HG03457 (cell line): ENCODE data around the gene CUL1.

Experiments
- ATAC-seq: cut with Tn5 transposase; IDR thresholded peaks from one replicate; pipeline ENCODE4 v1.9.1; 2021; ENCODE audit warnings: moderate number of reproducible peaks; ENCODE audit not compliant: unreplicated experiment

Gene CUL1

GRCh38 chr7:148803094-148803493 is 104.4 kb downstream of the CUL1 start:
- no peak for ATAC-seq

DNA sequence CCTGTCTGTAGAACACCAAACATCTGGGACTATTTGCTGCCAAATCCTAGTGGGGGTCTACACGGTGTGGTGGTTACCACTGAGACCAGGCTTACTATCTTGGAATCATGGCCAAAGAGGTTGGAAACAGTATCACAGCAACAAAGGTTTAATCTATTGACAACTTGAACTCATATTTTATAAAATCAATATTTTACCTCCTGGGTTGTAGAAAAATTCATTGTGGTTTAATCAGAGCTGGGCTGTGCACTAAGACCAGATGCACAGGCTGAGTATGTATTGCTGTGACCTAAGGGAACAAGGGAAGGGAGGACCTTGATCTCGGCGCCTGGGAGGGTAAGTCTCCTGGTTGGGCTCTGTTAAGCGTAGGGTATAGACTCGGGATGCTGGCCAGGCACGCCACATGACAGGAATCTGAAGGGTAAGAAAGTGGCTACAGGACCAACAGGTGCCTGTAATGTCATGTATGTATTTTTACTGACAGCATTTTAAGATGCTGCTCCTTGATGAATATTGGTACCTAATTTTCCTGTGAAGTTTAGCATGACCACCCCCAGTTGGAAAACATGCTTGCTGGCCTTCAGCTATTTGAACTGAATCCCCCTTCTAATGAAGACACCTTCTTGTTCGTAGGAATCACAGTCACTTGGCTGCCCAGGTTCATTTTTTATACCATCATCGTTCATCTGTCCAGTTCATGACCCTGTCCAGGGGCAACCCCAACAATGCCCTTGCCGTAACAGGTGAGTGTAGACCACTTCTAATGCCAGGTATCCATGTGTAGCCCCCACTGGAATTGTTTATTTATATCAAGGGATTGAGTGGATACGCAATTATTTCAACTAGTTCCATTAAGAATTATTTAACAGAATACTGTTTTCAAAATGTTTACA is 105.9 kb downstream of the CUL1 start:
- no peak for ATAC-seq

DNA sequence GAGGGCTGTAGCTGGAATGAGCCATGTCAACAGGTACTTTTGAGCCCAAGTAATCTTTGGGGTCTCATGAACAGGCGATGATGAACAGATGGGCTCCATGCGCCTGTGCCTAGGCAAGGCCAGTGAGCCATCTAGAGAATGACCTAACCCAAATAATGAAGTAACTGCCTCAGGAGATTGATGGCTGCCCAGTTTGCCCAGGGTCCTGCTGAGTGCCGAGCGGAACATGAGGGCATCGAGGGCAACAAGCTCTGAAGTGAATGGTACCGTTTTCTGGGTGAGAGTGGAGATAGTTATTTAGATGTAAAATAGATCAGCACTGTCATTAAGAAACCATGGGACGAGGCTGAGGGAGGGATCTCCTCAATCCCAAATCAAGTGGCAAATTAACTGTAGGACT is 107.5 kb downstream of the CUL1 start:
- no peak for ATAC-seq

- ATAC-seq: no peak
Observed at GRCh38 chr7:148807436-148807835, 108.7 kb downstream of the CUL1 start.

GRCh38 chr7:148809856-148810255 is 111.2 kb downstream of the CUL1 start:
- ATAC-seq: no peak

- ATAC-seq: no peak
Observed at GRCh38 chr7:148811892-148812291, 113.2 kb downstream of the CUL1 start.

- ATAC-seq: no peak
Observed at GRCh38 chr7:148813890-148814289, 115.2 kb downstream of the CUL1 start.

- no peak for ATAC-seq
Observed at GRCh38 chr7:148814922-148815559, 116.3 kb downstream of the CUL1 start.

- ATAC-seq: no peak
Observed at GRCh38 chr7:148815612-148816011, 116.9 kb downstream of the CUL1 start.

GRCh38 chr7:148819697-148820360 is 121.1 kb downstream of the CUL1 start:
- ATAC-seq: no peak

- no peak for ATAC-seq
Observed at GRCh38 chr7:148821422-148821821, 122.7 kb downstream of the CUL1 start.

GRCh38 chr7:148824864-148825263 is 126.2 kb downstream of the CUL1 start:
- no peak for ATAC-seq

DNA sequence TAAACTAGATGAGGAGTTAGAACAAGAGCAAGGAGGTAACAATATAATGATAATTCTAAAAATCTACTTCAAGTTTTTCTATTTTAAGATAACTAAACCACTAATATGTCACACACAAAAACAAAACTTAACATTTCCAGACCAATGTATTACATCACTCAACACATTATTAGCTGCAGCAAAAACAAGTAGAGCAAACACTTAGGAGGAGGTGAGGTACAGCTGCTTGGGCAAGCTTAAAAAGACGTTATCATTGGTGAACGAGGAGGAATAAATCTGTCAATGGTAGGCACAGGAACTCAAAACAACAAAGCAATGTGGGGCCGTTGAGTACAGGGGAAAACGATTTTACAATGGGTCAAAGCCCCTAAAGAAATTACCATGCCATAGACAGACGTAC is 126.6 kb downstream of the CUL1 start:
- no peak for ATAC-seq

DNA sequence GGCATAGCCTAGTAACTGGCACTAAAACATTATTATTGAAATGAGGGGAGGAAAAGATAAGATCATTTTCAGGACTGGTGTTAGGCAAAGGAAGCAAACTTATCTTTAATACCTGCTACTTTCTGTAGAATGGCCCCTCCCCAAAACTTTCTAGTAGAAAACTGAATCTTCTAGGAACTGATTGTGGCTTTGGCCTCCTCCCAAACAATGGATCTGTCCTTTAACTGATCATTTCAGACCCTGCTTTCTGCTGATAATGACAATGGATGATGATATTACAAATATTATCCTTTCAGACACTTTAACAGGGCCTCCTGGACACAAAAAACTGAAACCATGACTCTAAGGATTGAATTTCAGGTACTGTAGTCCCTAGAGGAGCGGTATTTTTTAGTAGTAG is 130.3 kb downstream of the CUL1 start:
- no peak for ATAC-seq

DNA sequence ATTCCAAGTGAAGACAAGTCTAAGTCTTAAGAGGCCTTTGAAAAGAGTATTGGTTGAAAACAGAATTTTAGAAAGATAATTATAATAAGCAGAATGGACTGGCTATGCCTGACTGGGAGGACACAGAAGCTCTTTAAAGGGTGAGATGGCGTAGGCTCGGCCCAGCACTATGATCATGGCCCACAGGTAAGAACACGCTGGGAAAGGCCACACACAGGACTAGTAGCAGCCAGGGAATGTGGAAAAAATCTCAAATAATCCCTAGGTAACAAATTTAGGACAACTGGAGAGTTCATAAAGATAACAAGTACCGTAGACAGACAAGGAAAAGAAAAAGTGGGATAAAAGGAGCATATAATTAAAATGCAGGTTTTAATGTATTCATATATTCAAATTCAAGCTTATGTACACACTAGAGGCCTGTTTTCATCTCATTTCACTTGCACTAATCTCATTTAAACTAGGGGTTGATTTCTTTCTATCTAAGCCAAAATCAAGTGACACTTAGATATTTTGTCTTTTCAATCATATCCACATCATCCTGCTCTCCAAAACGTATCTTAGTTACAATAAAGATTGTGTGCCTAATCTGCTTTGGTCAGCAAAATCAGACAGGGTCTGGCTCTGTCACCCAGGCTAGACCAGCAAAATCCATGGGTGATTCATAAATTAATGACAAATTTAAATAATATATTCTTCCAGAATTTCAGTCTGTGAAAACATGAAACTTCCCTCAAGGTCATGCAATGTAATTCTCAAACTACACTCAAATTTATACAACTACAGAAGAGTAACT is 132.4 kb downstream of the CUL1 start:
- ATAC-seq: no peak

DNA sequence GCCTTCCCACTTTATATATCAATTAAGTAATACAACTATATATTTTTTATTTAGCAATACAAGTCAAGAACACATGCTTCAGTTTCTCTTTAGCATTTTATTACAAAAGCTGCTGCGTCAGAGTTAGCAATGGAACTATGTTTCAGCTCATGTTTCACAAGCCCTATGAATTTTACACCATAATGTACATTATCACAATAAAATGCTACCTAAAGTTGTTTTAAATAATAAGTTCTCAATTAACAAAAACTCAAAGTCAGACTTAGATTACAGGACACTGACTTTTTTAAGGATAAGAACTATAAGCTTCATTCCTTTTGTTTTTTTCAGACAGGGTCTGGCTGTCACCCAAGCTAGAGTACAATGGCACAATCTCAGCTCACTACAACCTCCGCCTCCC is 133.1 kb downstream of the CUL1 start:
- ATAC-seq: no peak

GRCh38 chr7:148834605-148835004 is 135.9 kb downstream of the CUL1 start:
- no peak for ATAC-seq

DNA sequence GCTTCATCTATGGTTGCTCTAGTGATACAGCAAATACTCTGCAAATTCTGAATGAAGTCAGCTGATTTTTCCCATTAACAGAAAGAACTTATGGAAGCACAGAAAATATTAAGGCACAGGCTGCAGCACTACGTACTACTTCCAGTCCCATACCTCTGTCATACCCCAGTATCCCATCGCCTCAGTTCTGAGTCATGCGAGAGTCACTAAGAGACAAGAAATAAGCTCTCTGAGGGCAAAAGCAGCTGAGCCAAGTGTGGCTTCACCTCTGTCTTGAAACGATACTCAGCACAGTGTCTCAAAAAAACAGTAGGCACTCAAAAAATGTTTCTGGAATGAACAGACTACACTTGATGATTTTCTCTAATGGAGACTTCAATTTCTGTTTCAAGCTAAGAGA is 137.2 kb downstream of the CUL1 start:
- no peak for ATAC-seq

- ATAC-seq: no peak
Observed at GRCh38 chr7:148838905-148839304, 140.2 kb downstream of the CUL1 start.

- no peak for ATAC-seq
Observed at GRCh38 chr7:148847815-148848734, 149.4 kb downstream of the CUL1 start.
